ENCODE results near the gene CEP104.

GRCh38 chr1:3890389-3891328, 33.6 kb upstream of the CEP104 start:
- no peak for TF ChIP-seq CTCF (IDR thresholded peaks at IDR 0.05)
- no peak for TF ChIP-seq CHD2 (IDR thresholded peaks at IDR 0.05; ENCODE audit: low read length, partially characterized antibody)
- no peak for TF ChIP-seq SIN3A (IDR thresholded peaks at IDR 0.05; ENCODE audit: borderline replicate concordance, low read depth, low read length)
- no peak for TF ChIP-seq TAF1 (IDR thresholded peaks at IDR 0.05; ENCODE audit: borderline replicate concordance, low read depth, low read length)
- TF ChIP-seq POLR2AphosphoS5 (IDR thresholded peaks at IDR 0.05; ENCODE audit: low read depth, low read length), result no peak
- no peak for TF ChIP-seq TEAD4 (IDR thresholded peaks at IDR 0.05; ENCODE audit: borderline replicate concordance, insufficient read depth)
- TF ChIP-seq GABPA (IDR thresholded peaks at IDR 0.05; ENCODE audit: low read depth), result no peak
- no peak for TF ChIP-seq ELF1 (IDR thresholded peaks at IDR 0.05)
- no peak for TF ChIP-seq MAX (IDR thresholded peaks at IDR 0.05; ENCODE audit: low read depth)
- no peak for TF ChIP-seq RAD21 (IDR thresholded peaks at IDR 0.05; ENCODE audit: low read length)
- no peak for TF ChIP-seq USF1 (IDR thresholded peaks at IDR 0.05; ENCODE audit: borderline replicate concordance, low read depth)
- no peak for TF ChIP-seq EZH2phosphoT487 (IDR thresholded peaks at IDR 0.05; ENCODE audit: borderline replicate concordance, low read depth)

All from SK-N-SH (cell line).